Hematopoietic multipotent progenitor cell treated with erythropoietin and hydrocortisone succinate and interleukin-3 and kit ligand, for 4 days (in vitro differentiated cells): ENCODE data around the gene COBL.
A peak's percentile ranks its signal among the peaks of the same experiment; 100 is the strongest.
"Not testable (repeated sequence)": the region's sequence is repeated elsewhere in the genome, so short reads cannot be mapped to it uniquely, and the experiment has no call there.

Experiments used
- DNase-seq: peaks from one replicate; pipeline ENCODE4 v3.0.0-alpha.2; 2015

Gene COBL

GRCh38 chr7:51227861-51228260, 88.7 kb downstream of the COBL start:
- no peak for DNase-seq

- no peak for DNase-seq
Observed at GRCh38 chr7:51226916-51227535, 89.6 kb downstream of the COBL start.

- DNase-seq: no peak
Observed at GRCh38 chr7:51226063-51226755, 90.4 kb downstream of the COBL start.

- DNase-seq: no peak
Observed at GRCh38 chr7:51224811-51225595, 91.6 kb downstream of the COBL start.

GRCh38 chr7:51223505-51223904, 93.1 kb downstream of the COBL start:
- no peak for DNase-seq

GRCh38 chr7:51222916-51223315, 93.7 kb downstream of the COBL start:
- no peak for DNase-seq

- DNase-seq: no peak
Observed at GRCh38 chr7:51220226-51220625, 96.4 kb downstream of the COBL start.

- no peak for DNase-seq
Observed at GRCh38 chr7:51219261-51219988, 97.2 kb downstream of the COBL start.

GRCh38 chr7:51217804-51218203, 98.8 kb downstream of the COBL start:
- no peak for DNase-seq

- no peak for DNase-seq
Observed at GRCh38 chr7:51214098-51214497, 102.5 kb downstream of the COBL start.

GRCh38 chr7:51213618-51214017, 103.0 kb downstream of the COBL start:
- DNase-seq: no peak

GRCh38 chr7:51210766-51211165, 105.8 kb downstream of the COBL start:
- DNase-seq: no peak

GRCh38 chr7:51209426-51209825, 107.2 kb downstream of the COBL start:
- DNase-seq: no peak

GRCh38 chr7:51208125-51208524, 108.5 kb downstream of the COBL start:
- DNase-seq: not testable (repeated sequence)

- DNase-seq: peak; percentile 46
Observed at GRCh38 chr7:51198654-51199053, 118.0 kb downstream of the COBL start.

GRCh38 chr7:51190969-51191368, 125.6 kb downstream of the COBL start:
- no peak for DNase-seq

GRCh38 chr7:51189777-51190176, 126.8 kb downstream of the COBL start:
- no peak for DNase-seq

- DNase-seq: no peak
Observed at GRCh38 chr7:51188987-51189386, 127.6 kb downstream of the COBL start.

- DNase-seq: peak; percentile 11
Observed at GRCh38 chr7:51187941-51188340, 128.7 kb downstream of the COBL start.

- DNase-seq: no peak
Observed at GRCh38 chr7:51186531-51186930, 130.1 kb downstream of the COBL start.

- DNase-seq: no peak
Observed at GRCh38 chr7:51182636-51183166, 133.9 kb downstream of the COBL start.

GRCh38 chr7:51180092-51180491, 136.5 kb downstream of the COBL start:
- DNase-seq: no peak

- no peak for DNase-seq
Observed at GRCh38 chr7:51175992-51176388, 140.6 kb downstream of the COBL start.
